ENCODE data around the gene DOHH.

The DOHH gene

GRCh38 chr19:3499738-3500428, 591 bp downstream of the DOHH start:
- no peak for DNase-seq

- DNase-seq = no peak
Measured at GRCh38 chr19:3497757-3498520, 2.5 kb downstream of the DOHH start.

- no peak for DNase-seq
Measured at GRCh38 chr19:3496392-3497273, 3.8 kb downstream of the DOHH start.

- DNase-seq = peak; percentile 51 to 73
Measured at GRCh38 chr19:3494559-3494958, 5.9 kb downstream of the DOHH start.

- peak in 1 of 2 experiments; percentile 41 for DNase-seq
Measured at GRCh38 chr19:3494051-3494450, 6.4 kb downstream of the DOHH start.

GRCh38 chr19:3493651-3494050, 6.8 kb downstream of the DOHH start:
- DNase-seq = no peak

GRCh38 chr19:3492919-3493318, 7.6 kb downstream of the DOHH start:
- DNase-seq = no peak

GRCh38 chr19:3492131-3492839, 8.2 kb downstream of the DOHH start:
- no peak for DNase-seq

- DNase-seq = no peak
Measured at GRCh38 chr19:3491396-3492119, 8.9 kb downstream of the DOHH start.

GRCh38 chr19:3483226-3483628, 17.2 kb downstream of the DOHH start, which contains the start of gene SMIM44:
Gene SMIM44 (minus strand): TSS chr19:3483441. CDS start chr19:3483403, 38 bp downstream.
- no peak for DNase-seq

GRCh38 chr19:3482507-3483225, 17.8 kb downstream of the DOHH start:
- DNase-seq = no peak

- DNase-seq = no peak
Measured at GRCh38 chr19:3481241-3482090, 19.0 kb downstream of the DOHH start.

GRCh38 chr19:3480383-3481091, 19.9 kb downstream of the DOHH start, which contains the start of gene SMIM24:
Gene SMIM24 (minus strand): TSS chr19:3480525. CDS start chr19:3480463, 62 bp downstream.
- no peak for DNase-seq

- DNase-seq = no peak
Measured at GRCh38 chr19:3479834-3480215, 20.6 kb downstream of the DOHH start.

GRCh38 chr19:3479177-3479833, 21.2 kb downstream of the DOHH start:
- DNase-seq = peak in 1 of 2 experiments; percentile 19

- DNase-seq = no peak
Measured at GRCh38 chr19:3478409-3479176, 21.9 kb downstream of the DOHH start.

- no peak for DNase-seq
Measured at GRCh38 chr19:3477951-3478350, 22.5 kb downstream of the DOHH start.

- peak in 1 of 2 experiments; percentile 14 for DNase-seq
Measured at GRCh38 chr19:3477506-3477905, 23.0 kb downstream of the DOHH start.

Data from stimulated activated CD4-positive, alpha-beta T cell treated with anti-CD3 and anti-CD28 coated beads, Interleukin-4, amount 100 ng/mL, for 4 hours (primary cell).